Brain microvascular endothelial cell (primary cell): ENCODE measurements around the gene CAD.

Experiments
- DNase-seq: peaks from one replicate; pipeline ENCODE4 v3.0.0-alpha.2; 2020
- H3K27ac ChIP-seq: fragments of 250-450 bp; sonication (Bioruptor Pico); 2 replicates; pipeline ENCODE4 v1.5.1; 2020; ENCODE audit warnings: mild to moderate bottlenecking, moderate library complexity
- H3K27me3 ChIP-seq: fragments of 250-450 bp; sonication (Bioruptor Pico); replicated peaks from 2 replicates; pipeline ENCODE4 v1.5.1; 2020; ENCODE audit warnings: mild to moderate bottlenecking
- H3K36me3 ChIP-seq: fragments of 250-450 bp; sonication (Bioruptor Pico); replicated peaks from 2 replicates; pipeline ENCODE4 v1.5.1; 2020; ENCODE audit warnings: mild to moderate bottlenecking
- H3K4me3 ChIP-seq: 2 replicates; pipeline ENCODE4 v1.5.1; 2011; ENCODE audit warnings: low read depth, mild to moderate bottlenecking, control low read depth, low read length, moderate library complexity
- CTCF ChIP-seq: IDR thresholded peaks from 2 replicates; pipeline ENCODE4 v1.5.1; 2011; ENCODE audit warnings: low read depth, mild to moderate bottlenecking, moderate library complexity, low read length, control low read depth, inconsistent platforms; ENCODE audit errors: missing control alignments
- in situ Hi-C: cut with HindIII; loops from 2 replicates; pipeline ENCODE4 v1.10.0; 2017; ENCODE audit warnings: low sequenced_read_pairs, low pct_ligation_motif_present

Gene CAD

GRCh38 chr2:27205206-27205605, 12.0 kb upstream of the CAD start:
- Histone ChIP-seq H3K27me3 (no peaks in the 10 kb centered on the region), H3K4me3 (no peak overlapping the region), H3K27ac (no peak overlapping the region), H3K36me3 (peaks cover 53% of the 10 kb centered on the region)
- in situ Hi-C loops = no loop called here
- no peak for DNase-seq
- no peak for TF ChIP-seq CTCF

DNA sequence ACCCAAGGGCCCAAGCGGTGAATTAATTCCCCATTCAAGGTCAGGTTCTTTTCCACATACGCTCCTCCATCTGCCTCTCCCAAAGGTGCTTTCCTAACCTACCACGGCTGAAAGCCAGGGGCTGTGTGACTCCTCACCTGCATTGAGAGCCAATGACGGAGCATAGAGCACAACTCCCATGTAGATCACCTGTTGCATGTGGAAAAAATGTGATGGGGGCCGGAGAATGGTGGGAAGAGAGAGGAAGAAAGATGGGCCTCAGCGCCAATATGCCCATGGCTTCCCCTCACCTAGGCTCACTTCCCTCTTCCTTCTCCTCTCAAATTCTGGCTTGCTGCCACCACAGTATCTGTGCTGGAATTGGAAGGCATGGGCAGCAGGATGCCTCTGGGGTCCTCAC, 10.8 kb upstream of the CAD start:
- TF ChIP-seq CTCF = no peak
- DNase-seq = no peak
- peaks cover 53% of the 10 kb centered on the region for H3K36me3 ChIP-seq

DNA sequence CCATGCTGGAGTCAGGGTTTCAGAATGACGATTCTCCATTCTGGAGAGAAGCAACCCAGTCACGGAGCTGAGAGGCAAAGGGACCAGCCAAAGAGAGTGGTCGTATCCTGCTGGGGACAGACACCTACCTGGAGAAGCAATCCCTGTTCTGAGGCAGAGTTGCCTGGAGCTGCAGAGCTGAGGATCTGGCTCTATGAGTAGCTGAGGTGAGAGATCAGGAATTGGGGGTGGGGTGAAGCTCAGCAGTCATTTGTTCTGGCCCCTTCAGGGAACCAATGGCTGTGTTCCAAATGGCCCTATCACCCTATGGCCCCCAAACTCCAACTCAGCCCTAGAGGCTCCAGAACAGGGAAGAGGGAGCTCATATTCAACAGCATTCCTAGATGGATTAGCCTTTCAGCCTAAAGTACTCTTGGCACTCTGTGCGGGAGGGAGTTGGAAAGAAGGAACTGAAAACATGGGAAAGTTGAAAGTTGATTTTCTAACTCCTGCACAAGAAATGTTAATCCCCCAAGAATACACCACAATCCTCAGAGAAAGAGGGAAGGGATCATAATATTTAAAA, 8.6 kb upstream of the CAD start:
- Histone ChIP-seq H3K27ac (no peak overlapping the region), H3K4me3 (no peak overlapping the region), H3K27me3 (no peaks in the 10 kb centered on the region), H3K36me3 (peaks cover 36% of the 10 kb centered on the region)
- no peak for DNase-seq
- in situ Hi-C loops = no loop called here
- no peak for TF ChIP-seq CTCF

More for the DNA sequence above, 10.8 kb upstream of the CAD start:
- in situ Hi-C loops = no loop called here
- Histone ChIP-seq H3K27me3 (no peaks in the 10 kb centered on the region), H3K4me3 (no peak overlapping the region), H3K27ac (no peak overlapping the region)

DNA sequence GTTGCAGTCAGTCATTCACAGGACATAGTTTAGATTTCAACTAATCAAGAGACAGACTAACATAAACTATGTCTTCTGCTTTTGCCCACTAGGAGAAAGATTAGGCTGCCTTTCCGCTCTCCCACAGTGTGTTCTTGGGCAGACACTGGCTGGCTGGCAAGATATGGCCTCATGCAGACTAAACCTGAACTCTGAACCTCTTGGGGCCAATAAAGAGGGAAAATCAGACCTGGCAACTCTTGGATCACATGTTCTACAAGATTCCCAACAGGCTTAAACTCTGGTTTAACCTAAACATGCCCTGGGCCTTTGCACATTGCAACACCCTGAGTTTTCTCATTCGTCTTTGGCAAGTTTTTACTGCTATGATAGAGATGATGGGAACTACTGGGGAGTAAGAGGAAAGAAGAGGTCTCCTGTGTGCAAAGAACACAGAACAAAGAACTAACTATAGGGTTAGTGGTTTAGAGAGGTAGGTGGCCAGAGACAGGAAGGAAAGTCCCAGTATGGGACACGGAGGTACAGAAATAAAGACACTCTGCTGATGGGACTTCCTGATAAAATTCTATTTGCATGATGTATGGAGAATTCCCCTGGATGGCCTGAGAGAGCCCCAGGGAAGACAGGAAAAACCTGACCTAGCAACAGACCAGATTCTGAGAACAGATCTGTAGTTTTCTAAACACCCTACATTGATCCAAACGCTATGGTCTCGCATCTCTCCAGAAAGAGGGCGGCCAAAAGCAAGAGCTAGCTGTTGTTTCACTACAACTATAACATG, 7.4 kb upstream of the CAD start:
- no peak for TF ChIP-seq CTCF
- no peak overlapping the region for H3K4me3 ChIP-seq
- H3K27ac ChIP-seq = no peak overlapping the region
- in situ Hi-C loops = no loop called here
- H3K36me3 ChIP-seq = peaks cover 25% of the 10 kb centered on the region
- H3K27me3 ChIP-seq = no peaks in the 10 kb centered on the region
- DNase-seq = no peak

GRCh38 chr2:27211241-27211942, 5.8 kb upstream of the CAD start:
- no peak for DNase-seq
- TF ChIP-seq CTCF = no peak
- peak overlapping the region; percentile 91 for H3K4me3 ChIP-seq
- peaks cover 15% of the 10 kb centered on the region for H3K36me3 ChIP-seq
- in situ Hi-C loops = no loop called here
- no peaks in the 10 kb centered on the region for H3K27me3 ChIP-seq
- H3K27ac ChIP-seq = peak overlapping the region; percentile 92
